HG02938 (cell line): ENCODE data around the gene ZCCHC12.
"Not testable (repeated sequence)": the region's sequence is repeated elsewhere in the genome, so short reads cannot be mapped to it uniquely, and the experiment has no call there.

ENCODE experiments used
- ATAC-seq: cut with Tn5 transposase; IDR thresholded peaks from one replicate; pipeline ENCODE4 v1.9.1; 2021; ENCODE audit warnings: mild to moderate bottlenecking, moderate library complexity; ENCODE audit not compliant: unreplicated experiment

The ZCCHC12 gene

DNA sequence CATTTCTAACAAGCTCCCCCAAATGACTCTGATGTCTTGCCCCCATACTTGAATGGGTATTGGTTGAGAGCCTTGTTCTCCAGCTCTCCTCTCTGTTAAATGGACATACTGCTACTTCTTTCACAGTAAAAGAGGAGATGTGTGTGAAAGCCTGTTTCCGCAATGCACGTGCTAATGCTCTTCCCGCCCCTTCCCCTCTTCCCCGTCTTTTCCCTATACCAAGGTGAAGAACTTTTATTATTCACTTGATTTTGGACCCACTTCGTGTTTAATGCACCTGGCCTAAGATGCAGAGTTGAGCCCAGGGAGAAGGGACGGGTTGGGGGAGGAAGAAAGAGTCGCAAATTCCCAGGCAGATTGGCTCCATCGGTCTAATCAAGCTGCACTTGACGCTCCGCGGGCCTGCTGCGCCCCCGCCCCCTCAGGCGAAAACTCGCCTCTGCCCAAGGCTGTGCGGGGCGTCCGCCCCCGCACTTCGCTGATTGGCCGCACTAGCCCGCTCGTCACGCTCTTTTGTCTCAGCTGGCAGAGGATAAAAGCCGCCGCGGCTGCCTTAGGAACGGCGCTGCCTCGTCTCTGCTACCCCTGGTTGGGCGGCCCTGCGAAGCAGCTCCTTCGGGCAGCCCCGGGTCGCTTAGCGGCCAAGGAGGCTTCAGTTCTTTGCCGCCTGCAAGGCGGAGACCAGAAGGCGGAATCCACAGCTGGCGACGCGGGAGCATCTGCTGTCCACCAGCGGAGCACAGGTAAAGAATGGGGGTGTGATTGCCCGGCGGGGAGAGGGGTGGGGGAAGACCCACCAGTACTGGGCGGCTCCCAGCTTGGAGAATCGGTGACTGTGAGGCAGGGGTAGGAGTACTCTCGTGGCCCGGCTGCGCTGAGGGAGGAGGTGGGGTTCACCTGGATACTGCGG, at the start of gene ZCCHC12:
Gene ZCCHC12 (plus strand): TSS at position 562 of the 910 bp plus-strand sequence. CDS start 1,421 bp downstream, outside the sequence.
- no peak for ATAC-seq

DNA sequence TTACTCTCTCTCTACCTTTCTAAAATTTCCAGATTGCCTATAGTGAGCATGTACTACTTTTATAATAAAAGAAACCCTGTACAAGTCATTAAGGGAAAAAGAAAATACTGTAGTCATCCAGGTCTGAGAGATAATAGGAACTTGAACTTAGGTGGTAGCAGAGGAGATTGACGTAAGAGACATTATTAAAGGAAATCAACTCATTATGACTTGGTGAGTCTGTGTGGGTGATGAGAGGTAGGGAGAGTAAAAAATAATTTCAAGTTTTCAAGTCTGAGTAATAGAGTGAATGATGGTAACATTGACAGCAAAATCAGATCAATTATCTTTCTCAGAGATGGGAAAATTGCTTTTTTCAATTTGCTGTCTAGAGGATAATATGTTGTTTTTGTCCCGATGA, 44.0 kb upstream of the ZCCHC12 start:
- no peak for ATAC-seq

DNA sequence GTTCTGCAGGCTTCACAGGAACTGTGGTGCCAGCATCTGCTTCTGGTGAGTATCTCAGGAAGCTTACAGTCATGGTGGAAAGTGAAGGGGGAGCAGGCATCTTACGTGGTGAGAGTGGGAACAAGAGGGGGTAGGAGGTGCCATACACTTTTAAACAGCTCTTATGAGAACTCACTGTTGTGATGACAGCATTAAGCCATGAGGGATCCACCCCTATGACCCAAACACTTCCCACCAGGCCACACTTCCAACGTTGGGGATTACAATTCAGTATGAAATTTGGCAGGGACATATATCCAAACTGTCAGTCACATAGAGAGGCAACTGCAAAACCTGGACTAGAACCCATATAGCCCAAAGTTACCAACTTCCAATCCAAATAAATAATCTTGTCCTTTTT, 43.1 kb upstream of the ZCCHC12 start:
- no peak for ATAC-seq

DNA sequence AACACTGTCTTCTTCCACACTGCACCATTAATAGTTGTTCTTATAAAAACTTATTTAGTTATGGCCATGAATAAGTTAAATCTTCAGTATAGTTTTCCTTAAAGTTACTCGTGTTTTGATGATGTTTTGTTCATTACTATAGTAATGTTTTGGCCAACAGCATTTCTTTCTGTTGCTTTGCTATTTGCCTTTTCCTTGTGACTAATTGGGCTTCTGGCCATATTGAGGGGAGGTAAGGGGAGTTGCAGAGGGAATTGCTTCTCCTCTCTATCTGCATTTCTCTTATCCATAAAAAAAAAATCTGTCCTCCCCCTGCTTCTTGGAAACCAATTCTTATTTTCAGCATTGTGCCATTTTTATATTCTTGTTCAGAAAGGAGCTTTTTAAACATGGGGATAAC, 42.7 kb upstream of the ZCCHC12 start:
- no peak for ATAC-seq

DNA sequence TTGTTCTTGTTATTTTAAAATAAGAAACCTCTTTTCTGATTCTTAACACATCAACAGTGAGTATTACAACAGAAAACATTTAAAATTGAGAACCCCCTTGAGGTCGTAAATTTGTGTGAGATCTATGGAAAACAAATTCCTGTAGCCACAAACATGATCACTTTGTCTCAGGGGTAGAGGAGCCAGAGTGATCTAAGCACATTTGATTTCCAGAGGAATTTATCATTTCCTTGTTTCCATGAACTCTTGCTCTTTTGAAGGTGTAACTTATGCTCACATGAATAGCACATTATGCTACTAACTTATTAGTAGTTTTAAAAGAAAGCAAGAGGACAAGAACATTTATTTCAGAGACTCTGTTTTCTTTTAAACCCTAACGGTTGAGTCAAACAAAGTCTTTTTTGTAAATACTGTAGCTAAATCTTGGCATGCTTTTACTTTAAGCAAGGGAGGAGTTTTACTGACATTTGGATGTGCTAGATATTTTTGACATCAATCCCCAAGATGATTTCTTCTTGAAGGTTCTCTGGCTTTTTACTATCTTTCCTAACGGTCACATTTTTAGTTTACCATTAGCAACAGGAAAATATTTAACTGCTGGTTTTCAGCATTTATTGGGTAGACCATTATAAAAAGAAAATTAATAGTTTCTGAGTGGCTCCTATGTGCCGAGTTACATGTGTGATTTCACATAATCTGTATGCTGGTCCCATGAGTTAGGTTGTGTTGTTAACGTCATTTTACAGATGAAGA, 27.9 kb upstream of the ZCCHC12 start:
- ATAC-seq = no peak

DNA sequence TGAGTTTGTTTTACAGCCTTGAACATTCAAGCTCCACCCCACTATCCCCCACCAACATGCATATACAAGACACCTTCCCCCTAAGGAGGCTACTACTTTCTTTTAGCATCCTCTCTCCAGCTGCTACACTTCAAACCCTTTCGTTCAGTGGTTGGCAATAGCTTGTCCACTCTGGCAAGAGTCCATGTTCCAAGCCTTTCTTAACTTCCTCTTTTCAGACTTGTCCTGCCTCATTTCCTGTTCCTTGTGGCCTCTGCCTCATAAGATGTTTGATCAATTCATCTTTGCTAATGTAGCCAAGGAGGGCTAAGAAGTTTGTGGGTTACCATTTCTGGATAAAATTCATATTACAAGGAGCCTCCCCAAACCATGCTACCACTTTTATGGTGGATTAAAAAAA, 20.8 kb upstream of the ZCCHC12 start:
- ATAC-seq = no peak

DNA sequence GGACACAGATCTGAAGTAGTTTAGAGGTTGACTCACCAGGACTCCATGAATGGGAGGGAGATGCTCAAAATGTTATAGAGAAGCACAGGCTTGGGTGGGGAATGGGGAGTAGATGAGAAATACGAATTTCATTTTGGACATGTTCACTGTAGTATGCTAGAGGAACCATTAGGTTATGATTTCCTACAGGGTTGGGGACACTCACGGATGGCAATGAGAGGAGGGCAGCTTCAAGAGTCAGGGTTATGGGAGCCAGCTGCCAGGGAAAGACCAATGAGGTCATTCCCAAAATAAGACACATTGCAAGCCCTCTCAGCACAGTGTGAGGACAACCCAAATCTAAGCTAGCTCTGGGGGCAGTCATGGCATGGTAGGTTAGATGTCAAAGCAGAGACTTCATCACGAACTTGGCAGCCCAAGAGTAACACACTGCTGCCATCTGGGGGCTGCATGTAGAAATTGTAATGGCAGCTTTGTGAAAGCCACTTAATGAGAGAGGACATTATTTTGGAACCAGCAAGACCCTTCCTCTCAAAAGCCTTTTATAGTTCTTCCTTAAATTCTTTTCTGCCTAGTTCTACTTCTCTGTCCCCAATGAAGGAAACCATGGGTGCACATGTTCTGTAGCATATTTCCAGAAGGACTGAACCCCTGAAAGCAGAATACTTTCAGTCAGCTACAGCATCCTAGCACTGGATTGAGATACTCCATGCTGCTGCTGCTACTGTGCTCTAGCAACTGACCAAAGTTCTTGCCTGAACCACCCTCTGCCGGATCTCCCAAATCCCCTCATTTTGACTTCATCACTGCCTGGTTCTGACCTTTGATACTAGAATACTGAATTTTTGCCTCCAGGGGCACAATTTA, 16.2 kb upstream of the ZCCHC12 start:
- no peak for ATAC-seq

DNA sequence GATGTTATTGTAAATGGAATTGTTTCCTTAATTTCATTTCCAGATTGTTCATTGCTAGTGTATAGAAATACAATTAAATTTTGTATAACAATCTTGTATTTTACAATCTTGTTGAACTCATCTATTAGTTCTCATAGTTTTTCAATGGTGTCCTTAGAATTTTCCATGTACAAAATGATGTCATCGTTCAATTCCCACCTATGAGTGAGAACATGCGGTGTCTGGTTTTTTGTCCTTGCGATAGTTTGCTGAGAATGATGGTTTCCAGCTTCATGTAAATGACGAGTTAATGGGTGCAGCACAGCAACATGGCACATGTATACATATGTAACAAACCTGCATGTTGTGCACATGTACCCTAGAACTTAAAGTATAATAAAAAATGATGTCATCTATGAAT, 6.4 kb upstream of the ZCCHC12 start:
- not testable (repeated sequence) for ATAC-seq

DNA sequence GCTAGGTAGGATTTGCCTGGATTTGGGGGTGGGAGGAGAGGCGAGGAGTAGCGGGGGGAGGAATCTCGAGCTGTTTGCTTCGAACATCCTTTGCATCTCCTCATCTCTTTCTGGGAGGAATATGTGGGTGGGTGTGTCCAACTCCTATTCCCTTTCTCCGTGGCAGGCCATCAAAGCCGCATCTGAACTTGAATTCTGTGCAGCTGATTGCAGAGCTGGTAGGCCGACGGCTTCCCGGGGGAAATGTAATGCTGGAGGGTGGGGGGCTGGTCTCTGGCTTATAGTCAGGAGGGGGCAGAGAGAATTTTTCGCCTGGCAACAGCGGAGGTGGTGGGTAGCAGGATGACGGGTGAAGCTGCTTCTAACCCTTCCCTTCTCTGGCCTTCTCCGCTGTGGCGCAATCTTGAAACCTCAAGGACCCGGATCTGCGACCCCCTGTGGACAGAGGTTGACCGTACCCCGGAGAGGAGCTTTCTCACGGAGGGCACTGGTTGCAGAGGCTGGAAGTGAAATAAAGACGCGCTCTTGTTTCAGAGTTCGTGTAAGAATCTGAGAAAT, 628 bp downstream of the ZCCHC12 start:
- no peak for ATAC-seq

DNA sequence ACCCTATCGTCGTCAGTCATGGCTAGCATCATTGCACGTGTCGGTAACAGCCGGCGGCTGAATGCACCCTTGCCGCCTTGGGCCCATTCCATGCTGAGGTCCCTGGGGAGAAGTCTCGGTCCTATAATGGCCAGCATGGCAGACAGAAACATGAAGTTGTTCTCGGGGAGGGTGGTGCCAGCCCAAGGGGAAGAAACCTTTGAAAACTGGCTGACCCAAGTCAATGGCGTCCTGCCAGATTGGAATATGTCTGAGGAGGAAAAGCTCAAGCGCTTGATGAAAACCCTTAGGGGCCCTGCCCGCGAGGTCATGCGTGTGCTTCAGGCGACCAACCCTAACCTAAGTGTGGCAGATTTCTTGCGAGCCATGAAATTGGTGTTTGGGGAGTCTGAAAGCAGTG, 1.6 kb downstream of the ZCCHC12 start:
- ATAC-seq = no peak

DNA sequence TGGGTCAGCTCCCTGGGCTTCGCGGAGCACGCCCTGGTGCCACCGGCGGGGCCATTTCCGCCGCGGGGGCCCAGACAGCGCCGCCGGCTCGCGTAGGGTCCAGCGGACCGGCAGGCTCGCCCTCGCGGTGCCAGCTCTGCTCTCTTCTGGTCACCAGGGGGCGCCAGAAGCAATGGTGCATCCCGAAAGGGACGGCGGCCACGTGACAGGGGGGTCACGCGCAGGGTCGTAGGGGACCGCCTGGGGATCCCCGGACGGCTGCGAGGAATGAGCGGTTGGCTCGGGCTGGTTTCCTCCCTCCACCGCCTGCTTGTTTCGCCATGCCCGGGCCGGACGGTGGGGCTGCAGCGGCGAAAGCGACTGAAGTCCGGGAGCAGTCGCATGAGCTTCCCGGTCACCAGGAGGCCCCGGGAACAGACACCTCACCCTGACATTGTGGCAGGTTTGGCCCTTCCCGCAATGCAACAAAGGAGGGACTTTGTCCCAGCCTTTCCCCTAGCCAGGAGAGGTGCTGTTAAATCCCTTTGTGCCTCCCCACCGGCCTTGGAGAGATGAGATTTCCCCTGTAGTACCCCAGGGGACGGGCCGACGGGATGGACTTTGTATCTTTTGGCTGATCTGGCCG, 15.8 kb downstream of the ZCCHC12 start:
- ATAC-seq = no peak

DNA sequence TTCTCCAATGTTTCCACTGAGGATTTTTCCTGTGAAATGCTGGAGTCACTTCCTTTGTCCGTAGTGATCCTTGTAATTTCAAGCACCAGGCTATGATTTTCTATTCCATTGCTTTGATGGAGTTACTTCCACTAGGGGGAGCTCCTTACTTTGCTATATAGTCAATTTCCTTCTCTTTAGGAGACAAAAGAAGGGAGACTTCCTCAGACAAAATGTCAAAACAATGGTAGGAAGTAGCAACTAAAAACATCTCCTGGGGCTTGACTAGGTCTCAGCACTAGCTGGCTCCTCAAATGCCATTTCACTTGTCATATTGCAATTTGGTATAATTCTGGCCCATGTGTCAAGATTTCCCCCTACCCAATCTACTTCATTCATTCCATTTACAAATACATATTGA, 24.1 kb downstream of the ZCCHC12 start:
- ATAC-seq = no peak

DNA sequence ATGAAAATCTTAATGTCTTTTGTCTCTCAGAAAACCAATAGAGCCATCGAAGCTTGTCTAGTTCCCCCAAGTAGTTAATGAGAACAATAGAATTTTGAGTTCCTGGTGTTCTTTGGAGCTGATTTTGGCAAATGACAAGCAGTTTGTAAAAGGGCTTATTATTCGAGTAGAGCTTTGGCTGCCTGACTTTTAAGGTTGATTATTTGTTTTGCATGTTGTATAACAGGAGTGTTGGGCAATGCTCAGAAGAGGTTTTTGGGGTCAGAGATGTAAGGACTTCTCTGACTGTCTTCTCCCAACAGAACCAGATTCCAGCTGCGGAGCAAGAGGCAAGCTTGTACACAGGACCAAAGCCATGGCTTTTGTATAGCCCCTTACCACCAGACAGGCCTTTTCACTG, 30.0 kb downstream of the ZCCHC12 start:
- ATAC-seq = no peak

DNA sequence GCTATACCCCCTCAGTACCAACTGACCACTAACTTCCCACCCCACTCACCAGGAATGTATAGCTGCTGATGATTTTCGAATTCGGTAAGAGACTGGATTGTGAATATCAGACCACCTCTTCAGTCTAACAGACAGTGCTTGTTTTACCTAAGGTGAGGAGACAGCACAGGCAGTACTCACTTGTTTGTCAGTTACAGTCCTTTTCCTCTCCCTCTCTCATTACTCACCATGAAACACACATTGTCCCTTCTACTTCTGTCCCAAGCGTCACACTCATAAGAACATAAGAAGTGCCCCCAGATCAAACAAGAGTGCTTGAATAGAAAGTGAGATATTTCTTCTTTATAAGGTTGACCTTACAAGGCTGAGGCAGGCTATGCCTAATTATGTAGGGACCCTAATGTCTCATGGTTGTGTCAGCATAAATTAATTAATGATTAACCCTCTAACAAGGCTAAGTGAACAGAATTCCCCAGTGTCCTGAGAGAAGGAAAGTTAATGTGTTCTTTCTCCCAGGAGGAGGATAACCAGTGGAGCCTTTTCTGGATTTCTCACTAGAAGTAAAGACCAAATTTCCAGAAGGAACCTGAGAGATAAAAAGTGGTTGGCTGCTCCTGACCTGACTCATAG, 32.2 kb downstream of the ZCCHC12 start:
- no peak for ATAC-seq

DNA sequence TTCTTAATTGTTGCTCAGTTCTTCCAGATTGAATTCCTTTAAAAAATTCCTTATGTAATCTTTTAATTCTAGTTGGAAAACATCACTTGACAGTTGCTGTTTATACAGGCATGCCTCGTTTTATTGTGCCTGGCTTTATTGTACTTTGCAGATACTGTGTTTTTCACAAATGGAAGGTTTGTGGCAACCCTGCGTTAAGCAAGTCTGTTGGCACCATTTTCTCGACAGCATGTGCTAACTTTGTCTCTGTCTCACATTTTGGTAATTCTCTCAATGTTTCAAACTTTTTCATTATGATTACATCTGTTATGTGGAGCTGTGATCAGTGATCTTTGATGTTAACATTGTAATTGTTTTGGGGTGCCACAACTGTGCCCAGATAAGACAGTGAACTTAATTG, 33.4 kb downstream of the ZCCHC12 start:
- no peak for ATAC-seq

DNA sequence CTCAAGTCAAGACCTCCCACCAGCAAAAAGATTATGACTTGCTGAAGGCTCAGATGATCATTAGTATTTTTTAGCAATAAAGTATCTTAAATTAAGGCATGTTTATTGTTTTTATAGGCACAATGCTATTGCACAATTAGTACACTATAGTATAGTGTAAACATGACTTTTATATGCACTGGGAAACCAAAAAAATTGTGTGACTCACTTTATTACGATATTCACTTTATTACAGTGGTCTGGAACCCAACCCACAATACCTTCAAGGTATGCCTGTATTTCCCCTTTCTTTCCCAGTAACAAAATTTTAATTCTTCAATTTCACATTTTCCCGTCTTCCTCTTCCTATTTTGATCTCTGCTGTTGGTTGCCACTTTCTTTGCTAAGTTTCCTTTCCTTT, 37.7 kb downstream of the ZCCHC12 start:
- no peak for ATAC-seq

DNA sequence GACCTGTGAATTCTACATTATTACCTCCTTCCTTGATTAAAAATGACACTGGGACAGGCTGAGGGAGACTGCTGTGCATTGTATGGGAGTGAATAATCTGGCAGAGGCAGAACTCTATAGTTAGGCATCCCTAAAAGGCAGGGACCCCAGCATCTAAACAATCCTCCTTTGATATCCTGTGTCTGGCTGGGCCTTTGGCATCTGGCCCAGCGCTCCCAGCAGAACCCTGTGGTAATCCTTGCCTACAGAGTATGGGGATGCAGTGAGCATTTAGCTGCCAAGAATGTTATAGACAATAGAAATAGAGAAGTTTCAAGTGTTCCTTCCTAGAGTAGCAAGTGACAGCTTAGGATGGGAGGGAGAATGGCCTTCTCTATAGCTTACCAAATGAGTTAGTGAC, 38.5 kb downstream of the ZCCHC12 start:
- ATAC-seq = no peak

DNA sequence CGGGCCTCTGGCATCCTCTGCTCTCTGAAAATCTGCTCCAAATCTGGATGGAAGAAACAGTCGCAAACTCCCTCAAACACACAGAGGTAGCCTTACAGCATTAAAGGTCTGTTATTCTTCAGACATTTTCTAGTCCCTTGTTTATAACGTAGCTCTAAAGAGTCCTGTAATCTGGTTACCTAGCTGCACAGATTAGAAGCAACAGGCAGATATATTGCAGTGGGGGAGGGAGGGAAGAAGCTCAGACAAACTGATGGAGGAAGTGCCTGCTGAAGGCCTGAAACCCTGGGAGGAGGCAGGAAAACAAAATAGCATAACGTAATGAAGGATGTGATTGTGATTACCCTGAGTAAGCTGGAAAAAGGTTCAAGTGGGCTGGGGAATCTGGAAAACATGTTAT, 39.4 kb downstream of the ZCCHC12 start:
- no peak for ATAC-seq

DNA sequence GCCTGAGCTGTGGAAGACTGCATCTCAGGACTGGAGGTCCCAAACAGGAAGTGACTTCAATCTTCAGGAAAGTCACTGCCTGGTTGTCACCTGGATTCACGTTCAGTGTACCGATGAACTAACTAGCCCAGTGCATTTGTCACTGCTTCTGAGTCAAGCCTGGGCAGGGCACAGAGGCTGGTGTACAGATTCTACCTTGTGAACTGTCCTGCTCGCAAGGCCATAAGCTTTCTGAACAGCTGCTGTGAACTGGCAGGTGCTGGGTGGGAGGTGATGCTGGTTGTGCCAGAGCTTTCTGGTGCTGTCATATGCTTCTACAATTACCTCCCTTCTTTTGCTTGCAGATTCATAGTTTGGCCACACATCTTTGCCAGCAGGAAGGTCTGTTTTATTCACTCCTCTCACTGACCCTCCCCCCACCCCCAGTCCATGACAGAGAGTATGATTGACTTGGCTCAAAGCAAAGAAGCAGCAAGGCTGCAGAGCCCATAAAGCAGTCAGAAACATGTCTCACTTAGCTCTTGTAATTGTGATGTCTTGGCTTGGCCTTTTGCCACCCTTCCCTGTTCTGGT, 40.5 kb downstream of the ZCCHC12 start:
- ATAC-seq = no peak

DNA sequence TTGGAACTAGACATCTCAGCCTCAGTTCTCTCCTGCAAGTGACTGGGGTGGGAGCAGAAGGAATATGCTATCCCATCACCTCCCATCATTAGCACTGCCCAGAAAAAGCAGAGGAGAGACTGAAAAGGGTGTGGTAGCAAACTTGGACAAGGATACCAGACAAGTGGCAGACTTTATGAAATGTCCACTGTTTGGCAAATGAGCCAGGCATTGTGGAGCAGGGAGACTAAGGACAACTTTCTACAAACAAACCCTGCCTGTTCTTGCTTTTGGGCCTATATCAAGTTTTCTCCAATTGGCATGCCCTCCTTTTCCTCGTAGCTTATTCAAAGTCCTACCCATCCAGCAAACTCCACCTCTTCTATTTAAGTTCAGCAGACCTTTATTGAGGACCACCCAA, 41.6 kb downstream of the ZCCHC12 start:
- no peak for ATAC-seq
